ENCODE measurements around the gene PNLIPRP3. TPM values are rescaled to one million over a fixed set of nuclear protein-coding genes. Genes with fewer than 3 reads are reported as not detected.

PNLIPRP3 gene
- total RNA-seq, 1 donor from 2014 or later, result not detected

DNA sequence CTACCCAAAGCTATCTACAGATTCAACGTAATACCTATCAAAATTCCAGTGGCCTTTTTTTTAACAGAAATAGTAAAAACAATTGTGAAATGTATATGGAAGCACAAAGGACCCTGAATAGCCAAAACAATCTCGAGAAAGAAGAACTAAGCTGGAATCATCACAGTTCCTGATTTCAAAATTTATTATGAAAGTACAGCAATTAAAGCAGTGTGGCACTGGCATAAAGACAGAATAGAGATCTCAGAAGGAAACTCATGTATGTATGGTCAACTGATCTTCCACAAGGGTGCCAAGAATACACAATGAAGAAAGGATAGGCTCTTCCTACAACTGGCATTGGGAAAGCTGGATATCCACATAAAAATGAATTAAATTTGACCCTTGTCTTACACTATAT is 23.2 kb downstream of the PNLIPRP3 start:
- Histone ChIP-seq H3K36me3 (no peaks in the 10 kb centered on the region), H3K9me3 (no peaks in the 10 kb centered on the region), H3K4me1 (no peaks in the 10 kb centered on the region), H3K27me3 (ENCODE audit: low read depth) (no peaks in the 10 kb centered on the region), H3K27ac (no peak overlapping the region), H3K4me3 (no peak overlapping the region)
- no peak for DNase-seq
- intact Hi-C loops (cut with DNase I), result no loop called here
- ATAC-seq, result no peak
- TF ChIP-seq, protein P1, sequence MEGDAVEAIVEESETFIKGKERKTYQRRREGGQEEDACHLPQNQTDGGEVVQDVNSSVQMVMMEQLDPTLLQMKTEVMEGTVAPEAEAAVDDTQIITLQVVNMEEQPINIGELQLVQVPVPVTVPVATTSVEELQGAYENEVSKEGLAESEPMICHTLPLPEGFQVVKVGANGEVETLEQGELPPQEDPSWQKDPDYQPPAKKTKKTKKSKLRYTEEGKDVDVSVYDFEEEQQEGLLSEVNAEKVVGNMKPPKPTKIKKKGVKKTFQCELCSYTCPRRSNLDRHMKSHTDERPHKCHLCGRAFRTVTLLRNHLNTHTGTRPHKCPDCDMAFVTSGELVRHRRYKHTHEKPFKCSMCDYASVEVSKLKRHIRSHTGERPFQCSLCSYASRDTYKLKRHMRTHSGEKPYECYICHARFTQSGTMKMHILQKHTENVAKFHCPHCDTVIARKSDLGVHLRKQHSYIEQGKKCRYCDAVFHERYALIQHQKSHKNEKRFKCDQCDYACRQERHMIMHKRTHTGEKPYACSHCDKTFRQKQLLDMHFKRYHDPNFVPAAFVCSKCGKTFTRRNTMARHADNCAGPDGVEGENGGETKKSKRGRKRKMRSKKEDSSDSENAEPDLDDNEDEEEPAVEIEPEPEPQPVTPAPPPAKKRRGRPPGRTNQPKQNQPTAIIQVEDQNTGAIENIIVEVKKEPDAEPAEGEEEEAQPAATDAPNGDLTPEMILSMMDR (IDR thresholded peaks at IDR 0.05), result no peak

GRCh38 chr10:116451711-116452337 is 24.2 kb downstream of the PNLIPRP3 start:
- Histone ChIP-seq H3K36me3 (no peaks in the 10 kb centered on the region), H3K27me3 (ENCODE audit: low read depth) (no peaks in the 10 kb centered on the region), H3K27ac (no peak overlapping the region), H3K4me3 (no peak overlapping the region), H3K9me3 (no peaks in the 10 kb centered on the region), H3K4me1 (no peaks in the 10 kb centered on the region)
- TF ChIP-seq, protein P1 (IDR thresholded peaks at IDR 0.05), result no peak
- intact Hi-C loops (cut with DNase I), result no loop called here
- ATAC-seq (no peak), DNase-seq (no peak)

DNA sequence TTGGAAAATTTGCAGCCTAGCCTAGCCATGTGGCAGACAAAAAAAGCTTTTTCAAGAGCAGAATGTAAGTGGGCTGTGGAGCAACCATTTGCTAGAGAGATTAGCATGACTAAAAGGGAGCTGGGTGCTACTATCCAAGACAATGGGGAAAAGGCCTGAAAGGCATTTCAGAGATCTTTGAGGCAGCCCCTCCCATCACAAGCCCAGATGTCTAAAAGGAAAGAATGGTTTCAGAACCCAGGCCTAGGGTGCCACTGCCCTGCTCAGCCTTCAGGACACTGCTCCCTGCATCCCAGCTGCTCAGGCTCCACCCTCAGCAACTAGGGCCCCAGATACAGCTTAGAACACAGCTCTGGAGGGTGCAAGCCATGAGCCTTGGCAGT is 24.7 kb downstream of the PNLIPRP3 start:
- H3K4me3 ChIP-seq, result no peak overlapping the region
- intact Hi-C loops (cut with DNase I), result no loop called here
- ATAC-seq (no peak), DNase-seq (no peak)
- no peaks in the 10 kb centered on the region for H3K27me3 ChIP-seq (ENCODE audit: low read depth)
- TF ChIP-seq, protein P1 (IDR thresholded peaks at IDR 0.05), result no peak
- no peaks in the 10 kb centered on the region for H3K4me1 ChIP-seq
- H3K27ac ChIP-seq, result no peak overlapping the region
- H3K36me3 ChIP-seq, result no peaks in the 10 kb centered on the region
- no peaks in the 10 kb centered on the region for H3K9me3 ChIP-seq

DNA sequence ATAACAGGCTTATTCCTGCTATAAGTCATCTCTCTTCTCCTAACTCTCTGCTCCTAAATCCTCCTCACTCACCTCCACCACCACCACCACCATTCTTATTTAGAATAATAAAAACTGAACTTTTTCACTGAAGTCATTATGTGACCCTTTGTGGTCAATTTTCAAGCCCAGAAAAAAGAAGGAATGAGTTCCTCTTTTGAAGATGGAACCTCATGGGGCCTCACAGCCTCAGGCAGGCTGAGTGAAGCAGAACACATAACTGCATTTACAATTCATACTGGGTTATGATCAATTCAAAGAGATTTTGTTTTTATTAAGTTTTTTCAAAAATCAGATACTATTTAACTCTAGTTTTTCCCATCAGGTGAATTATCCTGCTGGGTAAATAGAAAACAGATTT is 29.8 kb downstream of the PNLIPRP3 start:
- DNase-seq (no peak), ATAC-seq (no peak)
- TF ChIP-seq, protein P1 (IDR thresholded peaks at IDR 0.05), result no peak
- H3K27me3 ChIP-seq (ENCODE audit: low read depth), result no peaks in the 10 kb centered on the region
- no peaks in the 10 kb centered on the region for H3K4me1 ChIP-seq
- no peaks in the 10 kb centered on the region for H3K36me3 ChIP-seq
- intact Hi-C loops (cut with DNase I), result no loop called here
- no peak overlapping the region for H3K4me3 ChIP-seq
- no peaks in the 10 kb centered on the region for H3K9me3 ChIP-seq
- no peak overlapping the region for H3K27ac ChIP-seq

- no peaks in the 10 kb centered on the region for H3K4me1 ChIP-seq
- no peaks in the 10 kb centered on the region for H3K27me3 ChIP-seq (ENCODE audit: low read depth)
- intact Hi-C loops (cut with DNase I), result no loop called here
- DNase-seq (no peak), ATAC-seq (no peak)
- H3K4me3 ChIP-seq, result no peak overlapping the region
- H3K27ac ChIP-seq, result no peak overlapping the region
- H3K9me3 ChIP-seq, result no peaks in the 10 kb centered on the region
- TF ChIP-seq, protein P1 (IDR thresholded peaks at IDR 0.05), result no peak
- no peaks in the 10 kb centered on the region for H3K36me3 ChIP-seq
Observed at GRCh38 chr10:116460219-116460618, 32.6 kb downstream of the PNLIPRP3 start.
